Activated T-cell treated with anti-CD3 and anti-CD28 coated beads, Interleukin-2, amount 50 U/mL, for 48 hours (primary cell): ENCODE data around the gene DLGAP1.

Source experiments
- DNase-seq, 2 experiments: peaks; one replicate each; pipeline ENCODE4 v3.0.0-alpha.2; 2020

The DLGAP1 gene

GRCh38 chr18:3796434-3796833 is 658.7 kb downstream of the DLGAP1 start:
- no peak for DNase-seq

DNA sequence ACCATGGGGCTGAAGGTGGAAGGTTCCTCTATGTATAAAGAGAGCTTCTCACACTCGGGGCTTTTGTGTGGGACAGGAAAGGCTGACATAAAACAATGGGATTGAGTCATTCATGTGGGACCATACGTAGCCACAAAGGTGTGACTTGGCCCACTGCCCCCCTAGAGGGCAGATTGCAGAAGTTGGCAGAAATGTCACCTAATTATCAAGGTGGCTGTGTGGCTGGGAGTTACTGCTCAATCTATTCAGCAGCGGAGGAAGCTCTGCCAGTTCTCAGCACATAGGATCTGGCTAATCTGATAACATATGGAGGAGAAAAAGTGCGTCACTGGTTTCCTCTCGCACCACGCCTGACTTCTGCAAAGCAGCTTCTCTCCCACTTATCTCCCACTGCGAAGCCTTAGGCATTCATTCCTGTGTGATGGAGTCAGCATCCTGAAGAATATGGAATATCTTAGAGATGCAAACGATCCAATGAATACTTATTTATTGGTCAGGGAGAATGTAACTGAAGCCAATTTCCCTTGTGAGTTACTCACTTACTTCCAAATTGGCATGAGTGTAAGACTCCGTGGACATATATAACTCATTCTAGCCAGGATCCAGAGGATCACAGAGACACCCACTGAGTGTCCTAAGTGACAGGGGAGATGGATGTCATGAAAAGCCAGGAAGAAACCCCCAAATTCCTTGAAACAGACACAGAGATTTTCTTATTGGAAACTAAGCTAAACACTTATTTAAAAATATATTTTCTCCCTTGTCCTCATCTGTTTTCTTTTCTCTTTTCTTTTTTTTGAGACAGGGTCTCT is 660.4 kb downstream of the DLGAP1 start:
- DNase-seq, result no peak

DNA sequence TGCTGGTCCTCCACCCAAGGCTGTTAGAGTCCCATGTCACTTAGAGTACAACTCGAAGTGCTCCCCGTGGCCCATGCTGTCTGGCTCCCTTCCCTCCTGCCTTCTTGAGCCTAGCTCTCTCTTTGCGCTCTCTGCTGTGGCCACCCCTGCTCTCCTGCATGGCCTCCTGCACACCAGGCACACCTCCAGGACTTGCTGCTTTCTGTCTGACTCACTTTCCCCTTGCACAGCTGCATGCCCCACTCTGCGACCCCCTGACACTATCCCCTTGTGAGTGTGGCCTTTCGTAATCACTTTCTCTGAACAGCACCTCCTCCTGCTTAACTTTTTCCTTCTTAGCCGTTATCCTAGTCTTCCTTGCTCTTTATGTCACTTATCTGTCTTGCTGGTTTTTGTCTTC is 661.6 kb downstream of the DLGAP1 start:
- no peak for DNase-seq

- no peak for DNase-seq
Observed at GRCh38 chr18:3793111-3793510, 662.0 kb downstream of the DLGAP1 start.

DNA sequence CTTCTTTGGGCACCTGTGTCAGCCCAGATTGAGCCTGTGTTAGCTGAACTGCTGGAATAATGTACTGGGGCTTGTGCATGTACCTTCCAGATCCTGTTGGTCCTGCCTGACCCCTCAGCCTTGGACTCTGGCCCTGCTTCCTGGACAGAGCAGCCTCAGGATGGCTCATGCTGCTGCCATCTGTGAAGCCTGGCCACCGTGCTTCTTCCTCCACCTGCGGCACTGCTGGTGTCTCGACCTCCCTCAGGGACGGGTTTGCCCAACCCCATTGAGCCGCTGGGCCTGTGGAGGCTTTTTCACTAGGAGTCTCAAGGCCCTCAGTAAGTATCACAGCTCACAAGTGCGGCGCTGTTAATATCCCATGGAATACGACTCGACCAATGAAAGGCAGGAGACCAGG is 662.4 kb downstream of the DLGAP1 start:
- no peak for DNase-seq

DNA sequence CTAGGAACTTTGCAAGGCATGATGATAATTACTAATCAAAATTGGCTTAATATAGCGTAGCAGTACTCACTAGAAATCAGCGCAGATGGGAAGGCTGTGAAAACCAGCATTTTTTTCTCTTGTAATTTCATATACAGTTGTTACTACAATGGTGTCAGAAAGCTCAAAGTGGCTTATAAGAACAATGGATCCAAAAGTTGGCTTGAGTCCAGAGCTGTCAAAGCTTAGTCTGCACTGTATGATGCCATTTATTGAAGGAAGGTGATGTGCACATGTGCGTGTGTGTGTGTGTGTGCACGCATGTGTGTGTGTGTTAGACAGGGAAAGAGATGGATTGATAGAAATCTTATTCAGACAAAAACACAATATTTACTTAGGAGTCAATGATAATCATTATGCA is 663.9 kb downstream of the DLGAP1 start:
- no peak for DNase-seq

GRCh38 chr18:3790703-3791102 is 664.4 kb downstream of the DLGAP1 start:
- no peak for DNase-seq

GRCh38 chr18:3789525-3789924 is 665.6 kb downstream of the DLGAP1 start:
- DNase-seq, result no peak

DNA sequence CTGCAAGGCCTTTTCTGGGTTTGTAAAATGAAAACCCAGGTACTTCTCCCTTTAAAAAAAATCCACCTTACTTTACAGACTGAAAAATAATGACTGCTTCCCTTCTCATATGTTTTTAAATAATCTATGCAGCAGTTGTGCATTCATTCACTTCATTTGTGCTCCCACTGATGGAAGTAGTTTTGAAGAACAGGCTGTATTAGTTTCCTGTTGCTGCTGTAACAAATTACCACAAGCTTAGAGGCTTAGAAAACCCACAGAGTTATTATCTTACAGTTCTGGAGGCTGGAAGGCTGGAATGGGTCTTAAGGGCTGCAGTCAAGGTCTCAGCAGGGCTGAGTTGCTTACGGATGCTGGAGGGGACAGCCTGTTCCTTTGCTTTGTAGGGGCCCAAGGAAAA is 670.2 kb downstream of the DLGAP1 start:
- no peak for DNase-seq

GRCh38 chr18:3782901-3783300 is 672.2 kb downstream of the DLGAP1 start:
- DNase-seq, result no peak

- DNase-seq, result no peak
Observed at GRCh38 chr18:3777719-3778118, 677.4 kb downstream of the DLGAP1 start.

- no peak for DNase-seq
Observed at GRCh38 chr18:3777122-3777521, 678.0 kb downstream of the DLGAP1 start.

DNA sequence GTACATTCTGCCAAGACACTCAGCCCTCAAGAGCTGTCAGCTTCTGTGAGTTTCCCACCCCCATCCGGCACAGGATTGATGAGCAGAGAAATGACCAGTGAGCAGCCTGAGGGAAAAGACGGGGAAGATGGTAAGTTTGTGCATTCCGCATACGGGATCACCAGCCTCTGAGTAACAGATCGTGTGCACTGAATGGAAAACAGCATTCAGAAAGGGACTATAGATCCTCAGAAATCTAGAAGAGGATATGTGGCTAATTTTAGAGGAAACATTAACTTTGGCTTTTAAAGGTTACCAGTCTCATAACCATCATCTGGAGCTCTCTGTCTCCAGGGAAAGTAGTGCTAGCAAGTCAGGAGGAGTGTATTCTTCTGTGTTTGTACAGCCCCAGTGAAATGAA is 679.1 kb downstream of the DLGAP1 start:
- no peak for DNase-seq

DNA sequence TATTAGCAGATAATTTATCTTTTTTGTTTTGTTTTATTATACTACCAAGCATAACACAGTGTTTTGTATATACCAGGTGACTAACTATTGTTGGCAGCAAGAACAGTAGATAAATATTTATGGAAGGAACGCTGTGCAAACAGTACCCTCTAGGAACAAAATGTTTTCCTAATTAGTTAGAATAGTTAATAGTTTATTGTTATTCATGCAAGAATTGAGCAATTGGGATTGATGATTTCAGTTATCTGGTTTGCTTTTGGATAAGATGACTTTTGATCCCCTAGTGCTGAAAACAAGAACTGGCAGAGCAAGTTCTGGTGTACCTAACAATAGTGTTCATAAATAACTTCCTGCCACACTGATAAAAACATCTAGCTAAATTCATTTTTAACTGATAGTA is 681.8 kb downstream of the DLGAP1 start:
- no peak for DNase-seq

DNA sequence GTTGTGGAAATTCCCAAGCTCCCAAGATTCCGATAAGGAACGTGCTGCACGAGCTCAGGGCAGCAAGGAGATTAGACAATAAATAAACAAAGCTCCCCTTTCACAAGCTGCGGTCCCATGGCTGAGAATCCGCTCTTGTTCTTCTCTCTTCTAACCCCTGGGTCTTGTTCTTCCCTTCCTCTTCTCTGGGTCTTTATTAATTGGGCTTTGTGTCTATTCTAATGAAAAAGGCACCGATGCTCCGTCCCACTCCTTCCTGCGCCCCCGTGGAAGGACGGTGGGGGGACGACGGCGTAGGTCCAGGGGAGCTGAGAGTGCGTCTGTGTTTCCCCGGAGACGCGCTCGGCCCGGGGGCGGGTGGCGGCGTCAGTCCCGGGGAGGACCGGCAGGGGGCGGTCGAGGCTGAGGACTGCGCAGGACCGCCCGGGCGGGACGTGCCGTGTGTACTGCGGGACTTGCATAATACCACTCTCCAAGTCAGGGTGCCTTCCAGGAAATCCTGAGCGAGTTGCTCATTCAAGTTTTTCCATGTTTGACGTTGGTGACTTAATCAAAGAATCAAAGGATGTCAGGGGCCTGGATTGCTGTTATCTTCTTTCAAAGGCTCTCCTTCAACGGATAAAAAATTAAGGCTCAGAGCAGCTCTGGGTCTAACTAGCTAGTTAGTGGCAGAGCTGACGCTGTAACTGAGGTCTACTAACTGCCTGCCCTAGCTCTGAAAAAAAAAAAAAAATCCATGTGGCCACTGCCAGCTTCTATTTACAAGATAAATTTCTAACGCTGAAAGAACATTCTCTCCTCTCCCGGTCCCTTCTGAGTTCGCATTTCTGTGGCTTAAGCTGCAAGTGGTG is 683.8 kb downstream of the DLGAP1 start:
- DNase-seq, result peak; percentile 92 to 93

DNA sequence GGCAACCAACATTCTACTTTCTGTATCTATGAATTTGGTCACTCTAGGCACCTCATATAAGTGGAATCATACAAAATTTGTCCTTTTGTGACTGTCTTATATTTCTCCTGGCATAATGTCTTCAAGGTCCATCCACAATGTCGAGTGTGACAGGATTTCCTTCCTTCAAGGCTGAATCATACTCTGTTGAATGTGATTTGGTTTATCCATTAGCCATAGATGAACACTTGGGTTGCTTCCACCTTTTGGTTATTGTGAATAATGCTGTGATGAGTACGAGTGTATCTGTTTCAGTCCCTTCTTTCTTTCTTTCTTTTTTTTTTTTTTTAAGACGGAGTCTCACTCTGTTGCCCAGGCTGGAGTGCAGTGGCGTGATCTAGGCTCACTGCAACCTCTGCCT is 693.8 kb downstream of the DLGAP1 start:
- no peak for DNase-seq

GRCh38 chr18:3760741-3761140 is 694.4 kb downstream of the DLGAP1 start:
- no peak for DNase-seq

- no peak for DNase-seq
Observed at GRCh38 chr18:3759099-3759498, 696.0 kb downstream of the DLGAP1 start.

DNA sequence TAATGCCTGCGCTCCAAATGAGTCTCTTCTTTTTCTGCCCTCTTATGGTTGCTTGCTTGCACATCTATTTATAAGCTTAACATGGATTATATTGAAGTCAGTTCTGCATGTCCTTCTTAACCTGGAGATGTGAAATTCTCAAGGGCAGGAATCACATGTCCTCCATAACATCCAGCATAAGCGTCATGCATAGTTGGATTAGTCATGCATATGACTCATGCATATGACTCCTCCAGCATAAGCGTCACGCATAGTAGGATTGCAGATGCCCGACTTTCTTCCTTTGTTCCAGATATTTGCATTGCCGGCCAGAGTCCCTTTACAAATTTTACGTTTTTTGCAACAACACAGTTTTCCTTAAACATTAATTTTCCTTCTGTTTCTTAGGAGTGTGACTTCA is 696.6 kb downstream of the DLGAP1 start:
- no peak for DNase-seq

GRCh38 chr18:3757361-3757760 is 697.7 kb downstream of the DLGAP1 start:
- no peak for DNase-seq

DNA sequence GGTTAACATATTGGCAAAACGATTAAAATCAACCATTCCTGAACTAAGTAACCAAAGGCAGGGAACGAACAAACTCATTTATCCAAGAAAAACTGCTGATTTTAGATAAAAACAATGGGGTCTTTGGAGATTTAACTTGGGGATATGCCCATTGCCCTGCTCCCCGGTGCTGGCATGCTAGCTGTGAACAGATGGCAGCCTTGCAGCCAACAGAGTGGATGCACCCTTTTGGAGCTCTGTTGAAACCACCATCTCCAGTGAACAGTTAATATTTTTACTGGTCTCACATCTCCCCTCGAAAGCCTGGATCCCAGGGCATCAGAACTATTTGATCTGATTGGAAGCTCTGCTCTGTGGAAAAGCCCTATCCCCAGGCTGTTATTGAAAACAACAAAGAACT is 702.0 kb downstream of the DLGAP1 start:
- no peak for DNase-seq

DNA sequence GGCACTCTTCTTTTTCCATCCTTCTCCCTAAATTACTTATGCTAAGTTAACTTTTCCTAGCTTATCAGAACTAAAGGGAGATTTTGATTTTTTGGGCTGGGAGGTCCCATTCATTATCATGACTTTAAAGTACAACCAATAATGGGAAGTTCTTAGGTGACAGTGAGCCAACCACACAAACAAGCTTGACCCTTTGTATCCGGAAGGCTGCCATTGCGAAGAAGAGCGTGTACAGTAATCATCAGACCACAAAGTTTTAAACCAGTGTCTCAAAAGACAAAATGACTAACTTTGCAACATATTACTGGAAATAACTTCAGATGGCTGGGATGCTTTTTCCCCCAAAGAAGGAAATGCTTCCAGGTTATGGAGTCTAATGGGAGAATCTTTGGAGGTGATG is 707.0 kb downstream of the DLGAP1 start:
- no peak for DNase-seq

DNA sequence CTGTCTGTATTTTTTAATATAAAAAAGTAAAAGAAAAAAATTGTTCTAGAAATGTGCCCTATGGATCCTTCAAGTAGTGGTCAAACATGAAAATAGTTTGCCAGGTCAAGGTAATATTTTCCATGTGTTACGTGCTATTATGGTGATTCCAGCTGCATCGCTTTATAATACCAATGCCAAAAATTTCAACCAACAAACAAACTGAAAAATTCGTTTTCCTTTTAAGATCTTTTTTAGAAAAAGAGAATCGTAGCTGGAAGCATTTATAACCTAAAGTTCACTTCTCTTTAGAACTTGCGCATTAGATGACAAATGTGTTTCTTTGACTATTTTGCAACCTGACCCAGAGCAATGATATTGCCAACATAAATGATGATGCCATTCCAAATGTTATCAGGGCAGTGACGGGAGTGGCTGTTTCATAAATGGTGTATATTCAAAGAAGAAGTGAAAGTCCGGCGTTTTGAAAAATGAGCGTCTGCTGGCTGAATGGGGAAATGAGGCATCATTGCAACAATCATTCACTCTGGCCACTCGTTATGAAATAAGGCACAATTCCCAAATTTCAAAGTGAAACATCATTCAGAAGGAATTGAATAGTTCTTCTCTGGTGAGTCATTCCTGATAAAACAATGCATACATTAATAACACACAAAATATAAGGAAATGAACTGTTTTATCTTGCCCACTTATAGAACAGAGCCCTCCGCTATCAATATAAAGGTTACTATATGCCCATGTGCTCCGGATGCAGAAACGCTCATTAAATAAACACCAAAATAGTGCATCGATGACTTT is 707.7 kb downstream of the DLGAP1 start:
- DNase-seq, result no peak
